ENCODE results near the gene METAP2.

METAP2 gene

DNA sequence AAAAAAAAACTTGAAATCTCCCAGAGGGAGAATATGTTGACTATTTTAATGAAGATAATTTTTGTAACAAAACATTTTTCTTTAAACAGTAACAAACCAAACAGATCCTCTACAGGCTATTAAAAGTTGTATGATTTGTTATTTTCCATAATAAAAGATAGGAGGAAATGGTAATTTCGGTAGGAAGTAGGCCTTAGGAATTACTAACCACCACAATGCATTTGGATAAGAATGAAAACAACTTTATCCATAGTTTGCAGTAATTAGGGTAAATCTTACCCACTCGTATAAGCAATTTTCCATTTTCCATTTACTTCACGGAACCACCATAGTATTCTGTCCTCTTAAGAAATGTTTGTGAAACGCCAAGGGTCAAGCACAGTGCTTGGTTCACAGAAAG, 71.4 kb downstream of the METAP2 start:
- TF ChIP-seq, protein P1, sequence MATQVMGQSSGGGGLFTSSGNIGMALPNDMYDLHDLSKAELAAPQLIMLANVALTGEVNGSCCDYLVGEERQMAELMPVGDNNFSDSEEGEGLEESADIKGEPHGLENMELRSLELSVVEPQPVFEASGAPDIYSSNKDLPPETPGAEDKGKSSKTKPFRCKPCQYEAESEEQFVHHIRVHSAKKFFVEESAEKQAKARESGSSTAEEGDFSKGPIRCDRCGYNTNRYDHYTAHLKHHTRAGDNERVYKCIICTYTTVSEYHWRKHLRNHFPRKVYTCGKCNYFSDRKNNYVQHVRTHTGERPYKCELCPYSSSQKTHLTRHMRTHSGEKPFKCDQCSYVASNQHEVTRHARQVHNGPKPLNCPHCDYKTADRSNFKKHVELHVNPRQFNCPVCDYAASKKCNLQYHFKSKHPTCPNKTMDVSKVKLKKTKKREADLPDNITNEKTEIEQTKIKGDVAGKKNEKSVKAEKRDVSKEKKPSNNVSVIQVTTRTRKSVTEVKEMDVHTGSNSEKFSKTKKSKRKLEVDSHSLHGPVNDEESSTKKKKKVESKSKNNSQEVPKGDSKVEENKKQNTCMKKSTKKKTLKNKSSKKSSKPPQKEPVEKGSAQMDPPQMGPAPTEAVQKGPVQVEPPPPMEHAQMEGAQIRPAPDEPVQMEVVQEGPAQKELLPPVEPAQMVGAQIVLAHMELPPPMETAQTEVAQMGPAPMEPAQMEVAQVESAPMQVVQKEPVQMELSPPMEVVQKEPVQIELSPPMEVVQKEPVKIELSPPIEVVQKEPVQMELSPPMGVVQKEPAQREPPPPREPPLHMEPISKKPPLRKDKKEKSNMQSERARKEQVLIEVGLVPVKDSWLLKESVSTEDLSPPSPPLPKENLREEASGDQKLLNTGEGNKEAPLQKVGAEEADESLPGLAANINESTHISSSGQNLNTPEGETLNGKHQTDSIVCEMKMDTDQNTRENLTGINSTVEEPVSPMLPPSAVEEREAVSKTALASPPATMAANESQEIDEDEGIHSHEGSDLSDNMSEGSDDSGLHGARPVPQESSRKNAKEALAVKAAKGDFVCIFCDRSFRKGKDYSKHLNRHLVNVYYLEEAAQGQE (IDR thresholded peaks at IDR 0.05; ENCODE audit: insufficient read depth in 1 of 2, low read depth in 2 of 2, low read length in 2 of 2): no peak
- TF ChIP-seq FOXP2 (optimal IDR thresholded peaks at IDR 0.05; ENCODE audit: borderline replicate concordance, extremely low read depth, extremely low read length, insufficient read depth) (no peak), POLR2AphosphoS5 (IDR thresholded peaks at IDR 0.05; ENCODE audit: low read depth, low read length) (no peak), SIN3A (IDR thresholded peaks at IDR 0.05; ENCODE audit: borderline replicate concordance, insufficient read depth, low read length) (no peak), TAF1 (IDR thresholded peaks at IDR 0.05; ENCODE audit: borderline replicate concordance, insufficient read depth, low read length) (no peak)

DNA sequence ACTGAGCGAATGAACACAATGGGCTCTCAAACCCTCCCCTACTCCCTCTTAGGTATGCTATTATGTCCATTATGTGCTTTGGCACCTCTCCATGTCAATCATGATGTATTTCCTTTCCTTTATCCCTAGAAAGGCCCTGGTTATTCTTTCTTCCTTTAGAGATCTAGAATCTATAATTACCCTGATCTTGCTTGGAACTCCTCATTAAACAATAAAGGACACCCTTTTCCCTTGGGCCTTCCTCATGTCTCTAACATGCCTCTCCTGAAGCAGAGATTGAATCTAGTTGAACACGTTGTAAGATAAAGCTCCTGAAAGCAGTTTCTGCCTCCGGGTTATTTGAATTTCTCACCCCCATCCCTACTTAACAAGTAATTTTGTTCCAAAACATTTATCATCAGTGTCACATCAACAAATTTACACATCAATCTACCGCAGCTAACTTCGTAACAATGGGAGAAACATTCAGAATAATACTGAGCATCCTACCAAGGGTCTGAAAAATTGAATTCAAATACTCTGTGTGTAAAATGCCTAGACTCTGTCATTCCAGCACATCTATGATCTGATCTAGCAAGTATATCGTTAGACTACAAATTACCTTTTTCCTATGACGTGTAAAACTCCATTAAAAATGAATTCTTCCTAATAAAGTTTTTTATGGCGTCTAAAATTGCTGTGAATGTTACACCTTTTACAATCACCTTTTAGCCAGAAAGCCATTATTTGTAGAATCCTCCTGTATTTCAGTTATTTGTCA, 72.0 kb downstream of the METAP2 start:
- TF ChIP-seq FOXP2 (optimal IDR thresholded peaks at IDR 0.05; ENCODE audit: borderline replicate concordance, extremely low read depth, extremely low read length, insufficient read depth): no peak
- TF ChIP-seq SIN3A (IDR thresholded peaks at IDR 0.05; ENCODE audit: borderline replicate concordance, insufficient read depth, low read length): 0 out of 2 replicates have a peak, but pooled peaks have one; percentile 28

DNA sequence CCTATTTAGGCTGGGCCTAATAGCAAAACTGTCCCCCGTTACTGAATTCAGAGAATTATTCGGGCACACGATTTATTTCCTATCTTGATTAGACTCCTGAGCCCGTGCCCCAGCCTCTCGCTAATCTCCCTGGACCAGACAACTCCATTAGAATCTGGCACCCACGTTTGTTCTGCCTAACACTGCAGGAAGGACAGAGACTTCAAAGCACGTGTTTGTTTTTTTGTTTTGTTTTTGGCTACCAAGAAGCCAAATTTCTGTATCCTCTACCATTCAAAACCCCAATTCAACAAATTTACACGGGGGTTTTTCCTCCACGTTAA, 72.5 kb downstream of the METAP2 start:
- TF ChIP-seq, protein P1 (IDR thresholded peaks at IDR 0.05; ENCODE audit: insufficient read depth in 1 of 2, low read depth in 2 of 2, low read length in 2 of 2): no peak
- TF ChIP-seq SIN3A (IDR thresholded peaks at IDR 0.05; ENCODE audit: borderline replicate concordance, insufficient read depth, low read length) (no peak), TAF1 (IDR thresholded peaks at IDR 0.05; ENCODE audit: borderline replicate concordance, insufficient read depth, low read length) (no peak), POLR2AphosphoS5 (IDR thresholded peaks at IDR 0.05; ENCODE audit: low read depth, low read length) (no peak), FOXP2 (optimal IDR thresholded peaks at IDR 0.05; ENCODE audit: borderline replicate concordance, extremely low read depth, extremely low read length, insufficient read depth) (no peak)

DNA sequence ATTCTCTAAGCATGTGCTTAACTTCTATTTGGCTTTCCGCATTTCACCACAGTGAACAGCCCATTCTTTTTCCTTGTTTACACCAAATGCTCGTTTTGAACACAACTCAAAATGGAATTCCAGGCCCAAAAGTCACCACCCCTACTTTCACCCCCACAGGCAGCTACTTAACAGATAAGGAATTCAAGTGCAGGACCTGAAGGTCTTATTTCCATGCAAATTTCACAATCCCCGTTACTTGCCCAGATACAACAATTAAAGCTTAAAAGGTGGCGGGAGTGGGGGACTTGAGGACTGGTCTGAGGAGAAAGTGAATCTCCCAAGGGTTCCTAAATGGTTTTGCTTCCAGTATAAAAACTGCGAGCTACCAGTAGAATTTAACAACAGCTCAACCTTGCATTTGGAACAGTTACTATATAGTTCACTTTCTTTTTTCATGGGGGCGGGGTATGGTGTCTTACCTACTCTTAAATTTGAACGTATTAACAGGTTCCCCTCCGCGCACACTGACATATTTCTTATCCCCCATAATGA, 73.6 kb downstream of the METAP2 start:
- TF ChIP-seq FOXP2 (optimal IDR thresholded peaks at IDR 0.05; ENCODE audit: borderline replicate concordance, extremely low read depth, extremely low read length, insufficient read depth): no peak
- TF ChIP-seq, protein P1 (IDR thresholded peaks at IDR 0.05; ENCODE audit: insufficient read depth in 1 of 2, low read depth in 2 of 2, low read length in 2 of 2): no peak
- TF ChIP-seq TAF1 (IDR thresholded peaks at IDR 0.05; ENCODE audit: borderline replicate concordance, insufficient read depth, low read length): no peak
- no peak for TF ChIP-seq POLR2AphosphoS5 (IDR thresholded peaks at IDR 0.05; ENCODE audit: low read depth, low read length)
- TF ChIP-seq SIN3A (IDR thresholded peaks at IDR 0.05; ENCODE audit: borderline replicate concordance, insufficient read depth, low read length): no peak

GRCh38 chr12:95548056-95548538, 74.1 kb downstream of the METAP2 start:
- TF ChIP-seq, protein P1 (IDR thresholded peaks at IDR 0.05; ENCODE audit: insufficient read depth in 1 of 2, low read depth in 2 of 2, low read length in 2 of 2): no peak
- no peak for TF ChIP-seq FOXP2 (optimal IDR thresholded peaks at IDR 0.05; ENCODE audit: borderline replicate concordance, extremely low read depth, extremely low read length, insufficient read depth)
- no peak for TF ChIP-seq POLR2AphosphoS5 (IDR thresholded peaks at IDR 0.05; ENCODE audit: low read depth, low read length)
- TF ChIP-seq TAF1 (IDR thresholded peaks at IDR 0.05; ENCODE audit: borderline replicate concordance, insufficient read depth, low read length): no peak
- no peak for TF ChIP-seq SIN3A (IDR thresholded peaks at IDR 0.05; ENCODE audit: borderline replicate concordance, insufficient read depth, low read length)
